Activated CD4-positive, alpha-beta T cell treated with anti-CD3 and anti-CD28 coated beads for 4 hours (primary cell): ENCODE data around the gene SPAG17.

Experiments
- DNase-seq, 2 donors: peaks; one replicate each; pipeline ENCODE4 v3.0.0-alpha.2; 2020

SPAG17 gene

GRCh38 chr1:118185084-118185832, at the start of gene SPAG17:
SPAG17 (minus strand) TSS chr1:118185228; CDS start chr1:118185157, 71 bp downstream.
- no peak for DNase-seq

- DNase-seq, result no peak
These were observed 40.4 kb upstream of the SPAG17 start for GRCh38 chr1:118225471-118225870.

GRCh38 chr1:118223426-118223825, 38.4 kb upstream of the SPAG17 start:
- DNase-seq, result no peak

DNA sequence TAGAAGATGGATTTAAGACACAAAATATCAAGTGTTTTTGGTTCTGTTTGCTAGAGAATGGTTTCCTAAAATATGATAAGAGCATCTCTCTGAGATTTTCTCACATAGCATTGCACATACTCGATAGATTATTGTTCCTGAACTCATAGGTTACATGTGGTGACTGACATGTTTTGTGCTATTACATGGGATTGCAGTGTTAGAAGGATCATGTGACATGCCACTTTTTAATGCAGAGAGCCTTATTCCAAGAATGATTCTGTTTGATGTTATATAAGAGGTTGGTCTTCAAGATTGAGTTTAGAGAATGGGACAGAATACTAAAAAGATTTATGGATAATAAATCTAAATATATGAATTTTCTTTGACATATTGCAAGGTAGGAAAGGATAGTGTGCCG, 34.4 kb upstream of the SPAG17 start:
- no peak for DNase-seq

GRCh38 chr1:118217141-118217838, 32.3 kb upstream of the SPAG17 start:
- no peak for DNase-seq

DNA sequence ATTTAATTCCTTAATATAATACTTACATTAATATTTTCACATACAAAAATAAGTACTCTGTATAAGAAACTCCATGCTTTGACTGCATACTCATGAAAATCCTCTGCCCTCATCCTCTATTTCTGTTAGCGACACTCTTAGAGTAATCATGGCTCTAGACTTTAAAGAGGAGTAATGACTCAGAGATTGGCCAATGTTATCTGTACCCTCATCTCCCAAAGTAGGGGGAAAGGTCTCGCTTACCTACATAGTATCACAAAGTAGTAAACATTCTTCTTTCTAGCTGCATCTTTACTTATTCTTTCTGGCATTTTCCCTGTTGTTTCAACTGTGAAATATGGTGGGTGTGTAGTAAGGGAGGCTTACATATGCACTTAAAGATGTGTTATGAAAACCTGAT, 29.8 kb upstream of the SPAG17 start:
- DNase-seq, result no peak

- DNase-seq, result no peak
These were observed 25.7 kb upstream of the SPAG17 start for GRCh38 chr1:118210723-118211110.

- DNase-seq, result no peak
These were observed 25.2 kb upstream of the SPAG17 start for GRCh38 chr1:118210051-118210722.

- DNase-seq, result no peak
These were observed 24.6 kb upstream of the SPAG17 start for GRCh38 chr1:118209648-118210047.

GRCh38 chr1:118206966-118207365, 21.9 kb upstream of the SPAG17 start:
- no peak for DNase-seq

DNA sequence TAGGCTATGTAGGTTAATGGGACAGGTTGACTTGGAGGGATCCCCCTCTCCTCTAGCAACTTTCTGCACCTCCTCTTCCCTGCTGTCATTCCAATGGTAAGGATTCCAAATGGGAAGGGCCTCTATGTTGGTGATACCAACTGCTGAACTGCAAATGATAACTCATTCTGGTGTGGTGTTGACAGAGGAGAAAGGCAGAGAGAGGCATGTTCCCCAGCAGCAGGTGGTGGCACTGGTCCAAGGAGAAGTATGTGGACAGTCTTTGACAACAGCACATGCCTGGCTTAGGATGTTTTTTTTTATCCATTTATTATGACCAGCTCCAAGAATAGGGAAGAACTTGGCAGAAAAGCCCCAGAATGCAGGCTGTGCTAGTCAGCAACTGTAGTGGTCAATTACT, 19.6 kb upstream of the SPAG17 start:
- DNase-seq, result no peak

GRCh38 chr1:118204105-118204504, 19.1 kb upstream of the SPAG17 start:
- no peak for DNase-seq

DNA sequence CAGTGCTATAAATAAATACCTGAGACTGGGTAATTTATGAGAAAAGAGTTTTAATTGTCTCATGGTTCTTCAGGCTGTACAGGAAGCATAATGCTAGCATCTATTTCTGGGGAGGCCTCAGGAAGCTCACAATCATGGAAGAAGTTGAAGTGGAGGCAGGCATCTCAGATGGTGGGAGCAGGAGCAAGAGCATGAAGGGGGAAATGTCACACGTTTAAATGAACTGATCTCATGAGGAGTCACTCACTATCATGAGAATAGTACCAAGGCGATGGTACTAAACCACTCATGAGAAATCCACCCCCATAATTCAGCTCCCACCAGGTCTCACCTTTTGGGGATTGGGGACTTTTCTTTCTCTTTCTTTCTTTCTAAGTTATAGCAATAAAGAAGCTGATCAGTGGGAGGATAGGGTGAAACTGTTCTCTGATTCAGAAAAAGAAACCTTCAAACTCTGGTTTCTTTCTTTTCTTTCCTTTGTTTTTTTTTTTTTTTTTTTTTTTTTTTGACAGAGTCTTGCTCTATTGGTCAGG, 17.1 kb upstream of the SPAG17 start:
- DNase-seq, result no peak

DNA sequence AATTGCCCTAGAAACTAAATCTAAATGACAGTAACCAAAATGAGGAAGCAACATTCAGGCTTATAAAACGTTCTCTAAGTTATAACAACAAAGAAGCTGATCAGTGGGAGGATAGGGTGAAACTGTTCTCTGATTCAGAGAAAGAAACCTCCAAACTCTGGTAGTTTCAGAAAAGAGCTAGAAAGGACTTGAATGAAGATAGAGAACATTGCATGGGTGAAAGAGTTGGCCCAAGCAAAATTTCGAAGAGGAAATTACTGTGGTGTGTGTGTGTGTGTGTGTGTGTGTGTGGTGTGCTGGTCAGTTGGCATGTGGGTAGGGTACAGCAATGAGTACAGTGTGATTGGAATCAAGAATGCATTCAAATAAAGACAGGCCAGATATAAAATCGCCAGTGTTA, 16.5 kb upstream of the SPAG17 start:
- no peak for DNase-seq

GRCh38 chr1:118200836-118201235, 15.8 kb upstream of the SPAG17 start:
- no peak for DNase-seq

DNA sequence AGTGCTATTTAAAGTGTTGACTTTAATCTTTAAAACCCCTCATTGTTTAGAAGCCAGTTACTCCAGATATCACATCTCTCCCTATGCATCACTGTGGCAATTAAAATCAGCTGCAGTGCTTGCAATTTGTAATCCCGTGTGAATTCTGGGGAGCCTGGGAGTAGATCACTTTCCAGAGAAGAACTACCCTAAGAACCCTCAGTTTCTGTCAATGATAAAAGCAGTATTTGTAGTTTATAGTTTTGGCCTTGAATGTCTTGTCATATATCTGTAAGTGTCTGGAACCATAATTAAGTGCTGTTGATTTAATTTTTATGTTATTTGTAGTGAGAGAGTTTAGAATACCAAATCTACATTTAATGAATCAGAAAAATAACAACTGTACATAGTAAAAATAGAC, 5.5 kb upstream of the SPAG17 start:
- no peak for DNase-seq

DNA sequence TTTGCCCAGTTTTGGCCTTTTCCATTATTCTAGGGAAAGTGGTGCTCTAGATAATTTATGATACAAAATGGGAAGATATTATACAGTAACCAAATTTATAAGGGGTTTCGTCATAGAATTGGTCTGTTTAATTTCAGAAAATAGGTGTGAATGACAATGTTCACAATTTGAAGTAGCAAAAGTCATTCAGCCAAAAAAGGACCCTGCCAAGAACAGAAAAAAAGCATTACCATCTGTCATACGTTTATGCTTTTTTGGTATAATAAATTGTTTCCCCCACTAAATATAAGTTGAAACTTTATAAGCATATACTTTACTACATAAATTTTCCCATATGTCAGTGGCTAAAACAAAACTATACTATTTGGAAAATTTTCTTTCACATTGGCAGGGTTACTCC, 4.5 kb upstream of the SPAG17 start:
- DNase-seq, result no peak

- DNase-seq, result no peak
These were observed 3.4 kb upstream of the SPAG17 start for GRCh38 chr1:118188411-118188810.

DNA sequence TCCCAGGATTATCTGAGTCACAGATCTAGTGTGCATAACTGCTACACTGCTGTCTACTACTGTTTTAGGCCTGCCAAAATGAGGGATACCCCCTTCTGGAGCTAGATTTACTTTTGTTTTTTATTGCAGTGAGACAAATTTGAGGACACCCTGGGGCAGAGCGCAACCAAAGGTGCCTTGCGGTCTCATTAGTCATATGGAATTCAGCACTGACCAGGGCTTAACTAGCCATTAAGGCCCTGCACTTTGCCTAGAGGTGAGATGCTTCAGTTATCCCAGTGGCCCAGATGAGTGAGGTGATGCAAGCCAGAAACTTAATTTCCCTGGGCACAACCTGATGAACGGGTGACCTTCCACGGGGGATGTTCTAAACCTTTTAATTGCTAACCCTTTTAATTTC, 998 bp upstream of the SPAG17 start:
- no peak for DNase-seq

GRCh38 chr1:118184739-118185083, 317 bp downstream of the SPAG17 start:
- no peak for DNase-seq

DNA sequence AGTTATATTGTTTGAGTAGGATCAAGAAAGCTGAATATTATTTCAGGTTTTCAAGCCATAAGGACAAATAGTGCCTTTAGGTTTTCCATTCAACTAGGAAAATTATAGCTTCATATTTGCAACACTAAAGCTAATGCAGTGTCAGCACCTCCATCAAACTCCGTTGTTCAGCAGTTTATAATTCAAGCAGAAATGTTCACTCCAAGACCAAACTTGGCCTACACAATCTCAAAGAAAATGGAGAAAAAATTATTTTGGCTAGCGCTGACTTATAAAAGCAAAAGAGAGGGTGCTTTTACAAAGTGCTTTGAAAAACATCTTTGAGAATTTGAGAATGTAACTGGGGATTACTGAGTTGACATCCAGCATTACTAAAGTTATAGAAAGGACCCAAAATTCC, 1.4 kb downstream of the SPAG17 start:
- DNase-seq, result no peak

GRCh38 chr1:118177998-118178397, 7.0 kb downstream of the SPAG17 start:
- DNase-seq, result no peak

- no peak for DNase-seq
These were observed 16.0 kb downstream of the SPAG17 start for GRCh38 chr1:118169016-118169415.

DNA sequence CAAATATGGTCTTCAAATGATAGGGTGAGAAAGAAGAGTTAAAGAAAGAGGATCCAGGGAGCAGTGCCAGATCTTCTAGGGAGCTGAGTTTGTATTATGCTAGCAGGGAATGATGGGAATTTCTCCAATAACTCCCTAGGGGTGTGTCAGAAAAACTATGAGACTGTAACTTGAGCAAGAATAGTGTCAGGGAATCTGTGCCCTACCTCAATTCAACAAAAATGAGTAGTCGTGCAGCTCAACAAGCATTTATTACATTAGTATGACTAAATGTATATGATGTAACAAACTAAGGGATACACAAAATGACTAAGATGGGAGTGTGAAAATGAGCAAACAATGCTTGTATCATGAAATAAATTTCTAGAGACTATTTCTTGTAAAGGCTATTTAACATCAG, 24.2 kb downstream of the SPAG17 start:
- DNase-seq, result no peak
